Caco-2 (cell line): ENCODE data around the gene SOX18. TPM values are rescaled to one million over a fixed set of nuclear protein-coding genes. Genes with fewer than 3 reads are reported as not detected.

Experiments
- BruUV-seq: library from RNA; stranded (reverse); fragments of 400-500 nt; replicated peaks from 2 replicates; lab custom pipeline; 2021; lab: Mats Ljungman, UMichigan
- CTCF ChIA-PET: fragments of 300-600 bp; sonication (Branson Sonifier 250); formaldehyde crosslinking; loops from one replicate; lab custom pipeline; 2022; ENCODE audit warnings: antibody characterized with exemption; lab: Charles Lee
- POLR2A ChIA-PET: fragments of 300-600 bp; sonication (Branson Sonifier 250); formaldehyde crosslinking; loops from one replicate; lab custom pipeline; 2022; ENCODE audit warnings: antibody characterized with exemption; lab: Charles Lee
- DNase-seq, 2 experiments: peaks; one replicate each; pipeline versions ENCODE4 v3.0.0 to v3.0.0-alpha.2; 2020 to 2022
- H3K27me3 ChIP-seq: replicated peaks from 2 replicates; pipeline ENCODE4 v1.6.0; 2011; ENCODE audit warnings: low read length; ENCODE audit not compliant: control insufficient read depth, insufficient read depth
- H3K36me3 ChIP-seq: 2 replicates; pipeline ENCODE4 v1.5.1; 2011; ENCODE audit warnings: low read length; ENCODE audit not compliant: control insufficient read depth, insufficient read depth
- H3K4me1 ChIP-seq: fragments of 250-450 bp; sonication (Bioruptor Pico); 2 replicates; pipeline ENCODE4 v1.5.1; 2020; ENCODE audit warnings: mild to moderate bottlenecking
- H3K4me3 ChIP-seq: 2 replicates; pipeline ENCODE4 v1.5.1; 2011; ENCODE audit warnings: low read depth, mild to moderate bottlenecking, control low read depth, low read length
- H3K9me3 ChIP-seq: fragments of 250-450 bp; sonication (Bioruptor Pico); 2 replicates; pipeline ENCODE4 v1.5.1; 2020; ENCODE audit warnings: mild to moderate bottlenecking, moderate library complexity
- H3K27ac Mint-ChIP-seq: one replicate; pipeline ENCODE4 v1.8.0; 2022; ENCODE audit warnings: mixed read lengths; ENCODE audit not compliant: unreplicated experiment
- H3K27me3 Mint-ChIP-seq: one replicate; pipeline ENCODE4 v1.8.0; 2022; ENCODE audit warnings: mixed read lengths; ENCODE audit not compliant: insufficient read depth, unreplicated experiment
- H3K36me3 Mint-ChIP-seq: one replicate; pipeline ENCODE4 v1.8.0; 2022; ENCODE audit warnings: mild to moderate bottlenecking, mixed read lengths; ENCODE audit not compliant: insufficient read depth, unreplicated experiment
- H3K4me1 Mint-ChIP-seq: one replicate; pipeline ENCODE4 v1.8.0; 2022; ENCODE audit warnings: low read depth, mixed read lengths; ENCODE audit not compliant: unreplicated experiment
- H3K4me3 Mint-ChIP-seq: one replicate; pipeline ENCODE4 v1.8.0; 2022; ENCODE audit warnings: mild to moderate bottlenecking, moderate library complexity, mixed read lengths; ENCODE audit not compliant: unreplicated experiment
- H3K9me3 Mint-ChIP-seq: one replicate; pipeline ENCODE4 v1.8.0; 2022; ENCODE audit warnings: mixed read lengths; ENCODE audit not compliant: unreplicated experiment
- intact Hi-C: fragments of 100-400 bp; cut with micrococcal nuclease; formaldehyde crosslinking; loops from one replicate; pipeline ENCODE4 v1.10.0; 2022; ENCODE audit not compliant: unreplicated experiment
- total RNA-seq: library from RNA; stranded (reverse); gene quantifications from 2 replicates; pipeline ENCODE4 v1.2.3, GENCODE V29; 2022
- TF ChIP-seq, protein P1 (sequence below), 2 experiments: fragments of 200-600 bp in 1 of 2; IDR thresholded peaks; 1 replicate in 1 of 2; 2 replicates in 1 of 2; pipeline versions ENCODE4 v1.5.1 to v1.8.0; 2011 to 2022; ENCODE audit warnings: antibody characterized with exemption in 1 of 2, control low read depth in 1 of 2, inconsistent platforms in 1 of 2, low read depth in 1 of 2, low read length in 1 of 2, mild to moderate bottlenecking in 1 of 2, moderate library complexity in 1 of 2; ENCODE audit not compliant: insufficient read depth in 1 of 2, severe bottlenecking in 1 of 2, unreplicated experiment in 1 of 2

Gene SOX18
- total RNA-seq, 1 experiment from 2014 or later, result 0.84 TPM

DNA sequence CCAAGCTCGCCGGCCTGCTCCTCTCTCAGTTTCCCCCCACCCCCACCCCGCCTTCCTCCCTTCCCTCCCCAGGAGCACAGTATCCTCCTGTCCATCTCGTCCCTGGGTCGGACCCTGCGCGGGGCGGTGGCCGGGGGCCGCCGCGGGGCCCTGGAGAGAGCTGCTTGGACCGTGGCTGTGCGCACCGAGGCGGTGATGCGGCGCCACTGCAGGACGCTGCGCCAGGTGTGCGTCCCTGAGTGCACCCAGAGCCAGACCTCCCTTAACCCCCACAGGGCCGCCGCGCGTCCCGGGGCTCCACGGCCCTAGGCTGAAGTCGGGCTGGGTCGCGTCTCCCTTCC is 11.2 kb downstream of the SOX18 start:
- TF ChIP-seq, protein P1, sequence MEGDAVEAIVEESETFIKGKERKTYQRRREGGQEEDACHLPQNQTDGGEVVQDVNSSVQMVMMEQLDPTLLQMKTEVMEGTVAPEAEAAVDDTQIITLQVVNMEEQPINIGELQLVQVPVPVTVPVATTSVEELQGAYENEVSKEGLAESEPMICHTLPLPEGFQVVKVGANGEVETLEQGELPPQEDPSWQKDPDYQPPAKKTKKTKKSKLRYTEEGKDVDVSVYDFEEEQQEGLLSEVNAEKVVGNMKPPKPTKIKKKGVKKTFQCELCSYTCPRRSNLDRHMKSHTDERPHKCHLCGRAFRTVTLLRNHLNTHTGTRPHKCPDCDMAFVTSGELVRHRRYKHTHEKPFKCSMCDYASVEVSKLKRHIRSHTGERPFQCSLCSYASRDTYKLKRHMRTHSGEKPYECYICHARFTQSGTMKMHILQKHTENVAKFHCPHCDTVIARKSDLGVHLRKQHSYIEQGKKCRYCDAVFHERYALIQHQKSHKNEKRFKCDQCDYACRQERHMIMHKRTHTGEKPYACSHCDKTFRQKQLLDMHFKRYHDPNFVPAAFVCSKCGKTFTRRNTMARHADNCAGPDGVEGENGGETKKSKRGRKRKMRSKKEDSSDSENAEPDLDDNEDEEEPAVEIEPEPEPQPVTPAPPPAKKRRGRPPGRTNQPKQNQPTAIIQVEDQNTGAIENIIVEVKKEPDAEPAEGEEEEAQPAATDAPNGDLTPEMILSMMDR (IDR thresholded peaks at IDR 0.05; ENCODE audit: insufficient read depth in 1 of 2, low read depth in 1 of 2, low read length in 1 of 2, severe bottlenecking in 1 of 2, unreplicated experiment in 1 of 2), result peak in 1 of 2 experiments; percentile 41
- peaks cover 26% of the 10 kb centered on the region for H3K4me1 ChIP-seq
- intact Hi-C loops, result loop anchor here (1.0 kb wide), 3 partner anchors 14 to 500 kb away; partner anchors contain the start of gene PRPF6
- peak overlapping the region; percentile 57 for H3K27ac Mint-ChIP-seq
- H3K27me3 Mint-ChIP-seq, result peaks cover 3% of the 10 kb centered on the region
- H3K36me3 Mint-ChIP-seq, result peaks cover 59% of the 10 kb centered on the region
- peak overlapping the region; percentile 87 for H3K4me3 Mint-ChIP-seq
- H3K36me3 ChIP-seq, result no peaks in the 10 kb centered on the region
- ChIA-PET CTCF (interaction anchor here (0.6 to 6.2 kb wide), 46 partner anchors 8 to 765 kb away, joined by 3 to 139 read pairs (median 5); partner anchors contain the start of genes ARFGAP1, LKAAEAR1, OPRL1 and PPDPF), POLR2A (interaction anchor here (0.6 to 1.6 kb wide), 8 partner anchors 14 to 81 kb away, joined by 3 to 21 read pairs (median 4); partner anchors contain the start of genes PRPF6, SAMD10 and TCEA2)
- BruUV-seq, result no TSS peak
- no peaks in the 10 kb centered on the region for H3K9me3 ChIP-seq
- peak overlapping the region; percentile 81 for H3K4me3 ChIP-seq
- H3K27me3 ChIP-seq, result no peaks in the 10 kb centered on the region
- H3K4me1 Mint-ChIP-seq, result no peaks in the 10 kb centered on the region
- DNase-seq, result peak in 1 of 2 experiments; percentile 82
- no peaks in the 10 kb centered on the region for H3K9me3 Mint-ChIP-seq

DNA sequence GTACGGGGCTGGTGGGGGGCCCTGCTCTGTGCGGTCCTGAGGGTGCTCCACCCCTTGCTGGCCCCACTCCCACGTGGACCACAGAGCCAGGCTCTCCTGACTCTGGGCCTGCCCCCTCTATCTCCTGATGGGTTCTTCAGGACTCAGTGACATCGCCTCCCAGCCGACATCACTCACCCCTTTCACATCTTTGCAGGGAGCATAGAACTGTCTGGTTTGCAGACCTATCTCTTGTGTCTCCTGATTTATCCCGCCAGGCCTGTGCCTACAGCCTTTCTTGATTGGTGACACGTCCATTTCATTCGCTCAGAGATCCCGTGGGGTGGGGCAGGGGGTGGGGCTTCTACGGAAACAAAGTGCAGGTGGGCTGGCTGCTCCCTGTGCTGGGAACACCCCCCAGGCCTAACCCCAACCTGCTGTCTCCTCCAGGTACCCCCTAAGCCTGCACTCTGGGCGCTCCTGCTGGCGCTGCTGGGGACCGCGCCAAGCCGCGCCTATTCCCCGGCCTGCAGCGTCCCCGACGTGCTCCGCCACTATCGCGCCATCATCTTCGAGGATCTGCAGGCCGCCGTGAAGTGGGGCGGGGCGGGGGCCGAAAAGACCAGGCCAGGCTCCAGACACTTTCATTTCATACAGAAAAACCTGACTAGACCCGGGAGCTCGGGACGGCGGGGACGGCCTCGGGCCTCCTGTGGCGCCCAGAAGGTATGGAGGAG is 11.8 kb downstream of the SOX18 start:
- Mint-ChIP-seq H3K27me3 (peaks cover 3% of the 10 kb centered on the region), H3K9me3 (no peaks in the 10 kb centered on the region), H3K4me3 (peak overlapping the region; percentile 87), H3K36me3 (peaks cover 65% of the 10 kb centered on the region), H3K4me1 (no peaks in the 10 kb centered on the region), H3K27ac (no peak overlapping the region)
- H3K9me3 ChIP-seq, result no peaks in the 10 kb centered on the region
- intact Hi-C loops, result loop anchor here (1.0 kb wide), 3 partner anchors 13 to 499 kb away; partner anchors contain the start of gene PRPF6
- no peaks in the 10 kb centered on the region for H3K27me3 ChIP-seq
- no peaks in the 10 kb centered on the region for H3K36me3 ChIP-seq
- CTCF ChIA-PET, result interaction anchor here (0.6 to 6.2 kb wide), 36 partner anchors 9 to 765 kb away, joined by 3 to 139 read pairs (median 6); partner anchors contain the start of genes ARFGAP1, LKAAEAR1, PRPF6 and PTK6
- peak overlapping the region; percentile 81 for H3K4me3 ChIP-seq
- no TSS peak for BruUV-seq
- peaks cover 26% of the 10 kb centered on the region for H3K4me1 ChIP-seq
- DNase-seq, result peak in 1 of 2 experiments; percentile 66
- POLR2A ChIA-PET, result interaction anchor here (0.6 to 1.6 kb wide), 6 partner anchors 13 to 58 kb away, joined by 3 to 21 read pairs (median 6); partner anchors contain the start of genes PRPF6, SAMD10 and TCEA2
- TF ChIP-seq, protein P1 (IDR thresholded peaks at IDR 0.05; ENCODE audit: insufficient read depth in 1 of 2, low read depth in 1 of 2, low read length in 1 of 2, severe bottlenecking in 1 of 2, unreplicated experiment in 1 of 2), result no peak

DNA sequence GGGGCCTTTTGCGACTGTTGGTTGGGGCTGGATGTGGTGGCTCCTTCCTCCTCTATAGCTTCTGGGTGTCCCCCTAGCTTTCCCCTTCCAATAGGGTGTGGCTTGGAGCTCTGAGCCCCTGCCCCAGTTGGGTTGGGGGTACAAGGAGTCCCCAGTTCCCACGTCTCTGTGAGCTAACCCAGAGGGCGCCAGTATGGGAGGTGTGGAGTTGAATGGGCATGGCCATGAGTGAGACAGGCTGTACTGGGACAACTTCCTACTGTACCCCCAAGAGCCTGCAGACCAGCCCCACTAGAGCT is 12.3 kb downstream of the SOX18 start:
- DNase-seq, result no peak
- Histone ChIP-seq H3K4me3 (no peak overlapping the region), H3K4me1 (peaks cover 26% of the 10 kb centered on the region), H3K9me3 (no peaks in the 10 kb centered on the region), H3K36me3 (peaks cover under 1% of the 10 kb centered on the region; the same call in 1 of the 2 replicates), H3K27me3 (no peaks in the 10 kb centered on the region)
- BruUV-seq, result no TSS peak
- no peak overlapping the region for H3K27ac Mint-ChIP-seq
- intact Hi-C loops, result no loop called here
- POLR2A ChIA-PET, result interaction anchor here (1.6 kb wide), 1 partner anchor 25 kb away, joined by 8 read pairs; the partner anchor contains the start of gene TCEA2
- peaks cover 70% of the 10 kb centered on the region for H3K36me3 Mint-ChIP-seq
- peak overlapping the region; percentile 87 for H3K4me3 Mint-ChIP-seq
- H3K27me3 Mint-ChIP-seq, result peaks cover 3% of the 10 kb centered on the region
- CTCF ChIA-PET, result interaction anchor here (1.4 to 6.2 kb wide), 5 partner anchors 15 to 84 kb away, joined by 5 to 101 read pairs (median 51); partner anchors contain the start of genes PRPF6, SOX18 and TCEA2
- TF ChIP-seq, protein P1 (IDR thresholded peaks at IDR 0.05; ENCODE audit: insufficient read depth in 1 of 2, low read depth in 1 of 2, low read length in 1 of 2, severe bottlenecking in 1 of 2, unreplicated experiment in 1 of 2), result no peak
- H3K9me3 Mint-ChIP-seq, result no peaks in the 10 kb centered on the region
- no peaks in the 10 kb centered on the region for H3K4me1 Mint-ChIP-seq
